DMS153 (cell line): ENCODE results near the gene ZNF763.
"Not testable (repeated sequence)": the region's sequence is repeated elsewhere in the genome, so short reads cannot be mapped to it uniquely, and the experiment has no call there.

Experiments used
- DNase-seq: peaks from one replicate; lab custom pipeline; 2025; lab: John Stamatoyannopoulos, UW

The ZNF763 gene

DNA sequence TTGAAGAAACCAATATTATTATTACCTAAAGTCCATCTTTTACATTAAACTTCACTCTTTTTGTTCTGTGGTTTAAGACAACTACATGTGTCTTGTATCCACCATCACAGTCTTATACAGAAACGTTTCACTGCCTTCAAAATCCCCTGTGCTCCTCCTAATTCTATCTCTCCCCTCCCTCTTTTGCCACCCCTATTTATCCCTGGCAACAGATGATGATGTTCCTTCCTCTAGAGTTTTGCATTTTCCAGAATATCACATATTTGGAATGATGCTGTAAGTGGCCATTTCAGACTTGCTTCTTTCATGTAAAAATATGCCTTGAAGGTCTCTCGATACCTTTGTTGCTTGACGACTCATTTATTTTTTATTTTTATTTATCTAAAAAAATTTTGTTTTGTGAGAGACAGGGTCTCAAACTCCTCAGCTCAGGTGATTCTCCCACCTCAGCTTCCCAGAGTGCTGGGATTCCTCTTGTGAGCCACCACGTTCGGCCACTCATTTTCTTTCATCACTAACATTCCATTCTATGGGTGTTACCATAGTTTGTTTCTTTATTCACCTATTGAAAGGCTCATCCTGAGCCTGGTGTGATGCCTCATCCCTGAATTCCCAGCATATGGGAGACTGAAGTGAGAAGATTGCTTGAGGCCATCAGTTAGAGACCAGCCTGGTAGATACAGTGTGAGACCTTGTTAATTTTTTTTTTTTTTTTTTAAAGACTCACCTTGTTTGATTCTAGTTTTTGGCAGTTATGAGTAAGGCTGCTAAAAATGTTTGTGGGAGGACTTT is 8.4 kb downstream of the ZNF763 start:
- no peak for DNase-seq

DNA sequence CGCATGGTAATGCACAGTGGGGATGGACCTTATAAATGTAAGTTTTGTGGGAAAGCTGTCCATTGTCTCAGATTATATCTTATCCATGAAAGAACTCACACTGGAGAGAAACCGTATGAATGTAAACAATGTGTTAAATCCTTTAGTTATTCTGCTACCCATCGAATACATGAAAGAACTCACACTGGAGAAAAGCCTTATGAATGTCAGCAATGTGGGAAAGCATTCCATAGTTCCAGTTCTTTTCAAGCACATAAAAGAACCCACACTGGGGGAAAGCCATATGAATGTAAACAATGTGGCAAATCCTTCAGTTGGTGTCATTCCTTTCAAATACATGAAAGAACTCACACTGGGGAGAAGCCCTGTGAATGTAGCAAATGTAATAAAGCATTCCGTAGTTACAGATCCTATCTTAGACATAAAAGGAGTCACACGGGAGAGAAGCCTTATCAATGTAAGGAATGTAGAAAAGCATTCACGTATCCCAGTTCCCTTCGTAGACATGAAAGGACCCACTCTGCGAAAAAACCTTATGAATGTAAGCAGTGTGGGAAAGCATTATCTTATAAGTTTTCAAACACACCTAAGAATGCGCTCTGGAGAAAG is 13.8 kb downstream of the ZNF763 start:
- no peak for DNase-seq

DNA sequence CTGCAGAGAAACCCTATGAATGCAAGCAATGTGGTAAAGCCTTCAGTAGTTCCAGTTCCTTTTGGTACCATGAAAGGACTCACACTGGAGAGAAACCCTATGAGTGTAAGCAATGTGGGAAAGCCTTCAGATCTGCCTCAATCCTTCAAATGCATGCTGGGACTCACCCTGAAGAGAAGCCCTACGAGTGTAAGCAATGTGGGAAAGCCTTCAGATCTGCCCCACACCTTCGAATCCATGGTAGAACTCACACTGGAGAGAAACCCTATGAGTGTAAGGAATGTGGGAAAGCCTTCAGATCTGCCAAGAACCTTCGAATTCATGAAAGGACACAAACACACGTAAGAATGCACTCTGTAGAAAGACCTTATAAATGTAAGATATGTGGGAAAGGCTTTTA is 14.7 kb downstream of the ZNF763 start:
- DNase-seq = no peak

DNA sequence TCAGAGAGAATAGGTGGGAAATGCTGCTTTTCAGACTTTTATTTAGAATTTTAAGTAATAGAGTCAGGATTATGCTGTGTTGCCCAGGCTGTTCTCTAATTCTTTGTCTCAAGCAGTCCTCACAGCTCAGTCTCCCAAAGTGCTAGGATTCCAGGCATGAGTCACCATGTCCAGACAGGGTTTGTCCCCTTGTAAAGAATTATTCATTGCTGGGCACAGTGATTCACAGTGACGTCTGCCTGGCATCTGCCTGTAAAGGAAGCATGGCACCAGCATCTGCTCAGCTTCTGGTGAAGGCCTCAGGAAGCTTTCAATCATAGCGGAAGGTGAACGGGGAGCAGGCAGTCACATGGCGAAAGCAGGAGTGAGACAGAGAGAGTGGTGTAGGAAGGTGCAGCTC is 17.7 kb downstream of the ZNF763 start:
- no peak for DNase-seq

DNA sequence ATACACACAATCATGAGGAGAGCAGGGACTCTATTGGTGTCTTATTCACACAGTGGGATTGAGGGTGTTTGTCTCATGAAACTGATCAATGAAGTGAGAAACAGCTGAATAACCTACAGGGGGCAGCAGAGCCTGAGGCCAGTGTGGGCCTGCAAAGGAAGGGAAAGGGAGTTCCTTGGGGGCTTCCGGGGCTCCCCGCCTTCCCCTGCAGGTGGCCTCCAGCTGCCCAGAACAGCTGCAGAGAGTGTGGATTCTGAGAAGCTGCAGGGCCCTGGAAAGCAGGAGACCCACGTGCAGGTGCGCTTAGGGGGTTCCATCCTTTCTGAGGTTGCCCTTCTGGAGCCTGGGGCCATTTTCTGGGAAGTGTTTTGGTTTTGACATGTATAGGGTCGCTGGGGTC is 20.1 kb downstream of the ZNF763 start:
- DNase-seq = no peak

DNA sequence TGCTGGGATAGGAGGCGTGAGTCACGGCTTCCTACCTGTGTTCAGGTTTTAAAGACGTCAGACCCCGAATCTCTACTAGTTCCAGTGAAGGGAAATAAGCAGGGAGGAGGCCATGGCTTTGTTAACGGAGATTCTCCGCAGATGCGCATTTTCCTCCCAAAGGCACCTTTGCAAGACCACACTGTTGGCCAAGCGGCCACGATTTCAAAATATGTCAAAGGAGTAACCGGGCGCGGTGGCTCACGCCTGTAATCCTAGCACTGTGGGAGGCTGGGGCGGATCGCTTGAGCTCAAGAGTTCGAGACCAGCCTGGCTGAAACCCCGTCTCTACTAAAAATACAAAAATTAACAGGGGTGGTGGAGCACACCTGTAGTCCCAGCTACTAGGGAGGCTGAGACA is 21.9 kb downstream of the ZNF763 start:
- no peak for DNase-seq

DNA sequence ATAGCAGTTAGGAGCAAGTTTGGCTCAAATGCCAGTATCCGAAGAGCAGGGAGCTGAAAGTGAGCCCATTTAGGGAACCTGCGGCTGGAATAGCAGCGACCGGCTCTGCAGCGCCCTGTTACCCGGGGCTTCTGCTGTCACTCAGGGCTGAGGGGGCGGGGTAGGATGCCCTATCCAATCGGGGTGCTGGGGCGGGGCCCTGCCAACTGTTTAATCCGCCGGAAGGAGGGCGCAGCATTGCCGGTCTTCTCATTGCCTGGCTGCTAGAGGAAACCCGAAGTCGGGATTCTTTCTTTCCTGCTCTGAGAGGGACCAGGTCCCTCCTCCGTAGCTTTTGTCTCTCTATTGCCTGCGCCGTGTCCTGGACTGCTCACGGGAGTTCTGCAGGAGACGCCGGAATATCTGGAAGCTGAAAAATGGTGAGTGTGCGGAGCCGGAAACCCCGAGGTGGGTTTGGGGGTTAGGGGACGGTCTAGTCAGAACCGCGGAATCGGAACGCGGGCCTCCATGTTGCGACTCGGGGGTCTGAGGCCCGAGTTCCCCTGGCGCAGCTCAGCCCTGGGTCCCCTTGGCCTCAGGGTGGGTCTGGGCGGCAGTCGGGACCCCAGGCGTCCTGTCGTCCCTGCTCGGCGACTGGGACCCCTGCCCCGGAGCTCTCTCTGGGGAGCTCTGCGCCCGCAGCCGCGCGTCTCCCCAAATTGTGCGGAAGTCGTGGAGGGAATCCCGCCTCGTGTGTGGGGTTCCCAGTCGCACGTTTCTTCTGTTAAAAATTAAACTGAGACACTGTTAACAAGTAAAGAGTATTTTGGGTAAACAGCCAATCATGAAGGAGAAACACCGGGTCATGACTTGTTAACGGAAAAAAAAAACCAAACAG is 22.8 kb downstream of the ZNF763 start:
- DNase-seq = peak; percentile 65

DNA sequence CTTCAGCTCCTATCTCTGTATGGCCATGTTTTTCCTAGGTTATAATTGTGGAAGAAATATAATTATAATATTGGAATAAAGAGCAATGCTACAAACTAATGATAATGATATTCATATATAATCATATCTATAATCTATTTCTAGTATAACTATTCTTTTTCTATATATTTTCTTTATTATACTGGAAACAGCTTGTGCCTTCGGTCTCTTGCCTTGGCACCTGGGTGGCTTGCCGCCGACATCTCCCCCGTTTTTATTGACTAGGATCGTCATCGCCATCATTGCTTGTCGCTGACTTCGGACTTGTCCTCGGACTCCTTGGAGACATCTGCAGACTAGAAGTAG is 24.2 kb downstream of the ZNF763 start:
- no peak for DNase-seq

DNA sequence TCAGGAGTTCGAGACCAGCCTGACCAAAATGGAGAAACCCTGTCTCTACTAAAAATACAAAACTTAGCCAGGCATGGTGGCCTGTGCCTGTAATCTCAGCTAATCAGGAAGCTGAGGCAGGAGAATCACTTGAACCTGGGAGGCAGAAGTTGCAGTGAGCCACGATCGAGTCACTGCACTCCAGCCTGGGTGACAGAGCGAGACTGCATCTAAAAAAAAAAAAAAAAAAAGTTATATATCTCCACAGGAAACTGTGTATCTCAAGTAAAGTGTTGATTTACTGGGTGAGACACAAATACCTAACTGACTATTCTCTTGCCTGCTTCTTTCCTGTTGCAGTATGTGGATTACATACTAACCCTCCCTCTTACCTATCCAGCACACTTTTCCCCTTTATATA is 27.1 kb downstream of the ZNF763 start:
- not testable (repeated sequence) for DNase-seq

DNA sequence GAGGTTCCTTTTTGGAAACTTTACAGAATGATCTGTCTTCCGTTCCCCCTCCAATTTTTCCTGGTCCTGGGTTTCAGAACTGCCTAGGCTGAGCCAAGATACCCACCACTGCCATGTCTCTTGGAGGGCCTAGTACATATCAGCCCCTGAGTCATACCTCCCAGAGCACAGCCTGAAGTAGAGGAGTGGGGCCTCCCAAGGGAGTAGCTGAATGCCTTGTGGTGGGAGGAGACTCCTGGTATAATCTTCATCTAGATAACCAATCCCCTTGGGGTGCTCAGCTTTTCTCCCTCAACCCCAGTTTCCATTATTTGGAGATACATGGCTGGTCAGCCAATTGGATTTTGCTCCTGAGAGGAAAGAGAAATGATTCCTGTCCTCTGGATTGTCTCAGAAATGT is 30.3 kb downstream of the ZNF763 start:
- no peak for DNase-seq

DNA sequence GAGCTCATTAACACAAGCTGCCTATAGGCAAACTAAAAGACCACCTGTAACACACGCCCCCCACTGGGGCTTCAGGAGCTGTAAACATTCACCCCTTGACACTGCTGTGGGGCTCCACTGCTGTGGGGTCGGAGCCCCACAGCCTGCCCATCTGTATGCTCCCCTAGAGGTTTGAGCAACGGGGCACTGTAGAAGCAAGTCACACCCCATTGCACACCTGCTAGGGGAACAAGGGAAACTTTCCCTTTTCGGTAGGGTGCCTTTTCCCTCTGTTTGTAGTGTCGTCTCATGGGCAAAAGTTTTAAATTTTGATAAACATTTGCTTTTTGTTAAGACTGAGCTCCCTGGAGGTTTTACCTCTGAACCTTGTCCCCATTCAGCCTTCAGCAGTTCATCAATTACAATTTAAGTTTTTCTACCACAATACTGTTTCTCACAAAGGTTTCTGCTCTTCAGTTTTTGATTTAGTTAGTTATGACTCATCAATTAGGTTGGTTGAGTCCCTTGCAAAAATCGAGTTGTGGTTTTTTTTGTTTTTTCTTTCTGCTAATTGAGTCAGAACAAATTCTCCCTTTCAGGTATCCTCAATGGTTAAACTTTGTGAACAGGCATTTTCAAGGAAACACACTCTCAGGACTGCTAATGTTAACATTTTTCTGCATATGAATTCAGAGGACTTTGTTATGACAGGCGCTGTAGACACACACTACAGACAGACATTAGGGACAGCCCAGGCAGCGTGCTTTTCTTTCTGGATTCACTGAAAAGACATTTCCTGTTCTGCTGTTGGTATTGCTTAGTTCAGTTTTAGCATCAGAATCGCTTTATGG is 35.5 kb downstream of the ZNF763 start:
- DNase-seq = no peak

DNA sequence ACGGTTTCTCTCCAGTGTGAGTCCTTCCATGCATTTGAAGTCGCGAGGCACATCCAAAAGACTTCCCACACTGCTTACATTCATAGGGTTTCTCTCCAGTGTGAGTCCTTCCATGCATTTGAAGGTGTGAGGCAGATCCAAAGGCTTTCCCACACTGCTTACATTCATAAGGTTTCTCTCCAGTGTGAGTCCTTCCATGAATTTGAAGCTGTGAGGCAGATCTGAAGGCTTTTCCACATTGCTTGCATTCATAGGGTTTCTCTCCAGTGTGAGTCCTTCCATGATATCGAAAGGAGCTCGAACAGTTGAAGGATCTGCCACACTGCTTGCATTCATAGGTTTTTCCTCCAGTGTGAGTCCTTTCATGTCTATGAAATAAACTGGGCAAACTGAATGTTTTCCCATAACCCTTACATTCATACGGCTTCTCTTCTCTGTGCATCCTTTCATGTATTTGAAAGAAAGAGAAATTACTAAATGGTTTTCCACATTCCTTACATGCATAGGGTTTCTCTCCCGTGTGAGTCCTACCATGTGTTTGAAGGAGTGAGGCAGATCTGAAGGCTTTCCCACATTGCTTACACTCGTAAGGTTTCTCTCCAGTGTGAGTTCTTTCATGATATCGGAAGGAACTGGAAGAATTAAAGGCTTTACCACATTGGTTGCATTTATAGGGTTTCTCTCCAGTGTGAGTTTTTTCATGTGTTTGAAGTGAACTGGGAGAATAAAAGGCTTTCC is 50.3 kb downstream of the ZNF763 start:
- DNase-seq = no peak

DNA sequence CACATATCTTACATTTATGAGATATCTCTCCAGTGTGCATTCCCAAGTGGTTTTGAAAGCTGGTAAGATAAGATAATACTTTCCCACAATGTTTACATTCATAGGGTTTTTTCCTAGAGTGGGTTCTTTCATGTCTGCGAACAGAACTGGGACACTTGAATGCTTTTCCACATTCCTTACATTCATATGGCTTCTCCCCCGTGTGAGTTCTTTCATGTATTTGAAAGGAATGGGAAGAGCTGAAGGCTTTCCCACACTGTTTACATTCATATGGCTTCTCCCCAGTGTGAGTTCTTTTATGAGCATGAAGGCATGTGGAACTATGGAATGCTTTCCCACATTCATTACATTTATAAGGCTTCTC is 50.9 kb downstream of the ZNF763 start:
- DNase-seq = no peak
